Measurements from ENCODE around the gene LRRC59. TPM values are rescaled to one million over a fixed set of nuclear protein-coding genes. Genes with fewer than 3 reads are reported as not detected.

LRRC59 gene
- total and polyA plus RNA-seq, 2 experiments from 2014 or later = 46.4 to 124 TPM

GRCh38 chr17:50407921-50408320, 10.6 kb upstream of the LRRC59 start (continued):
- TF ChIP-seq ZNF462 (CRISPR knock-in tag; IDR thresholded peaks at IDR 0.05) = no peak

GRCh38 chr17:50406578-50406977, 9.3 kb upstream of the LRRC59 start:
- peaks cover 3% of the 10 kb centered on the region for H3K27me3 Mint-ChIP-seq (ENCODE audit: insufficient read depth, low read depth, poor library complexity)
- H3K27me3 ChIP-seq (ENCODE audit: insufficient read depth) = no peaks in the 10 kb centered on the region
- no peaks in the 10 kb centered on the region for H3K9me3 Mint-ChIP-seq
- no peaks in the 10 kb centered on the region for H3K79me2 ChIP-seq (replicated peaks; ENCODE audit: insufficient read depth)
- no peak overlapping the region for H3K4me3 ChIP-seq
- no peak overlapping the region for H3K27ac ChIP-seq (ENCODE audit: low read depth)
- H3K4me3 Mint-ChIP-seq = no peak overlapping the region
- no peak for DNase-seq (ENCODE audit: low spot score)
- H3K4me1 Mint-ChIP-seq = peaks cover 10% of the 10 kb centered on the region; the same call in 2 of the 3 replicates
- H3F3A ChIP-seq (replicated peaks; ENCODE audit: low read depth) = no peaks in the 10 kb centered on the region
- no peaks in the 10 kb centered on the region for H3K9me2 ChIP-seq (ENCODE audit: insufficient read depth)
- no peaks in the 10 kb centered on the region for H4K20me1 ChIP-seq (replicated peaks; ENCODE audit: insufficient read depth)
- no peaks in the 10 kb centered on the region for H3K36me3 Mint-ChIP-seq (ENCODE audit: low read depth)
- no peak for ATAC-seq
- H3K4me2 ChIP-seq = no peak overlapping the region
- peaks cover 6% of the 10 kb centered on the region; the same call in 1 of the 2 replicates for H3K4me1 ChIP-seq (ENCODE audit: insufficient read depth)
- H2AFZ ChIP-seq = no peak overlapping the region
- no peaks in the 10 kb centered on the region for H3K36me3 ChIP-seq (ENCODE audit: insufficient read depth)
- no peak overlapping the region for H3K27ac Mint-ChIP-seq
- TF ChIP-seq JUNB (IDR thresholded peaks at IDR 0.05; ENCODE audit: unreplicated experiment) = no peak
- TF ChIP-seq ZNF331 (CRISPR knock-in tag; IDR thresholded peaks at IDR 0.05; ENCODE audit: low read depth) = no peak
- no peak for TF ChIP-seq POLR2AphosphoS5 (IDR thresholded peaks at IDR 0.05; ENCODE audit: low read depth)
- no peak for TF ChIP-seq ZNF114 (CRISPR knock-in tag; IDR thresholded peaks at IDR 0.05)
- no peak for TF ChIP-seq CREB1 (CRISPR knock-in tag; IDR thresholded peaks at IDR 0.05; ENCODE audit: low read depth)
- no peak for TF ChIP-seq CTCF (conservative IDR thresholded peaks at IDR 0.05; ENCODE audit: low read depth in 2 of 2)
- no peak for TF ChIP-seq ETS1 (IDR thresholded peaks at IDR 0.05)
- TF ChIP-seq EZH2 (IDR thresholded peaks at IDR 0.05; ENCODE audit: low read depth, unreplicated experiment) = no peak
